ENCODE data around the gene C19orf53.
"Not testable (repeated sequence)": the region's sequence is repeated elsewhere in the genome, so short reads cannot be mapped to it uniquely, and the experiment has no call there.

DNA sequence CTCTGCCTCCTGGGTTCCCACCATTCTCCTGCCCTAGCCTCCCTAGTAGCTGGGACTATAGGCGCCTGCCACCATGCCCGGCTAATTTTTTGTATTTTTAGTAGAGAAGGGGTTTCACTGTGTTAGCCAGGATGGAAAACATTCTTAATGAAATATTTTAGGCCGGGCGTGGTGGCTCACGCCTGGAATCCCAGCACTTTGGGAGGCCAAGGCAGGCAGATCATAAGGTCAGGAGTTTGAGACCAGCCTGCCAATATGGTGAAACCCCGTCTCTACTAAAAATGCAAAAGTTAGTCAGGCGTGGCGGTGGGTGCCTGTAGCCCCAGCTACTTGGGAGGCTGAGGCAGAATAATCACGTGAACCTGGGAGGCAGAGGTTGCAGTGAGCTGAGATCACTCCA lies 19.1 kb downstream of the C19orf53 start:
- not testable (repeated sequence) for TF ChIP-seq CTCF (IDR thresholded peaks at IDR 0.05 in 4 of 5, conservative IDR thresholded peaks at IDR 0.05 in 1 of 5); POLR2A (IDR thresholded peaks at IDR 0.05)
